ENCODE measurements around the gene TK2.

DNA sequence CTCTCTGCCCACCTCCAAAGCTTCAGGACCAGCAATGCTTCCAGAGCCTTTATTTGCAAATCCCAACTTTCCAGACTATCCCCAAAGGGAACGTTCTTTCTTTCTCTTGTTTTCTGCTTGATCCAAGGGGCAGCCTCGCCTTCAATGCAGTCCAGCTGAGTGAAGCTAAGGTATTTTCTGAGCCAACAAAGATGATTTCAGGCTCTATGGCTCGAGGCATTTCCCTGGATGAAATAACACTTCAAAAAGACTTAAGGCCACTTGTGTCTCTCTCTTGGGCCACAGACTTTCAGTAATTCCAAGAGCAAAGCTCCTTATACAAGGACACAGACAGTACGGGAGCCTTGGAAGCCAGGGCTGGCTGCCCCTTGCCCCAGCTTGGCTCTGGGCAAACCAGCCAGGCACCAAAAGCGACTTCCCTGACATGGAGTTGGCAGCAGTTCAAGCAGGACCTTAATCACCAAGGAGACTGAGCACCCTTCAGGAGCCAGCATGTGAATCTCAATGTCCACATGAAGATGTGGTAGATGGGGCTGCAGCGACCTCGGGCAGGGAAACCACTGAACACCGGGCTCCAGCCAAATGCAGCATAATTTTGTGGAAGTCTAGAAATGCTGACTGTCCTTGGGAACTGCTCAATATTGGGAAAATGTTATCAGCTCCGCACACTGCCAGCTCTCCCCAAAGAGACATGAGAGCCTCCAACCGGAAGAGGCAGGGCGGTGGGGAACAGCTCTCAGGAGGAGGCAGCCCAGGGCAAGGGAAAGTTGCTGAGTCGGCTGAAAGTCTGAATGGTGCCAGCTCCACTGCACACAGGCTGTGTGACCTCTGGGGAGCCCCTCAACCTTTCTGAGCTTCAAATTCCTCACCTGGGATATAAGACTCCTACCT is 39.0 kb downstream of the TK2 start:
- TF ChIP-seq, protein P1, sequence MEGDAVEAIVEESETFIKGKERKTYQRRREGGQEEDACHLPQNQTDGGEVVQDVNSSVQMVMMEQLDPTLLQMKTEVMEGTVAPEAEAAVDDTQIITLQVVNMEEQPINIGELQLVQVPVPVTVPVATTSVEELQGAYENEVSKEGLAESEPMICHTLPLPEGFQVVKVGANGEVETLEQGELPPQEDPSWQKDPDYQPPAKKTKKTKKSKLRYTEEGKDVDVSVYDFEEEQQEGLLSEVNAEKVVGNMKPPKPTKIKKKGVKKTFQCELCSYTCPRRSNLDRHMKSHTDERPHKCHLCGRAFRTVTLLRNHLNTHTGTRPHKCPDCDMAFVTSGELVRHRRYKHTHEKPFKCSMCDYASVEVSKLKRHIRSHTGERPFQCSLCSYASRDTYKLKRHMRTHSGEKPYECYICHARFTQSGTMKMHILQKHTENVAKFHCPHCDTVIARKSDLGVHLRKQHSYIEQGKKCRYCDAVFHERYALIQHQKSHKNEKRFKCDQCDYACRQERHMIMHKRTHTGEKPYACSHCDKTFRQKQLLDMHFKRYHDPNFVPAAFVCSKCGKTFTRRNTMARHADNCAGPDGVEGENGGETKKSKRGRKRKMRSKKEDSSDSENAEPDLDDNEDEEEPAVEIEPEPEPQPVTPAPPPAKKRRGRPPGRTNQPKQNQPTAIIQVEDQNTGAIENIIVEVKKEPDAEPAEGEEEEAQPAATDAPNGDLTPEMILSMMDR (IDR thresholded peaks at IDR 0.05; ENCODE audit: low read length) = no peak
- TF ChIP-seq EZH2phosphoT487 (IDR thresholded peaks at IDR 0.05; ENCODE audit: low read length) = no peak
- no peak for TF ChIP-seq EZH2 (optimal IDR thresholded peaks at IDR 0.05; ENCODE audit: low read depth, low read length)

Data from MM.1S (cell line).